Gastrocnemius medialis (tissue), 4 donors: ENCODE measurements around the gene ERRFI1.

Source experiments
- POLR2A ChIP-seq, 2 donors: fragments of 450-650 bp; IDR thresholded peaks; one replicate each; pipeline ENCODE4 v1.6.1; 2017; ENCODE audit warnings: antibody characterized with exemption in 2 of 2, mild to moderate bottlenecking in 2 of 2, moderate library complexity in 2 of 2
- TF ChIP-seq, protein P1 (sequence below), 5 experiments: fragments of 450-650 bp in 3 of 5; fragments of 200-600 bp in 2 of 5; sonication (generic) in 2 of 5; IDR thresholded peaks in 4 of 5; conservative IDR thresholded peaks in 1 of 5; 1 replicate in 4 of 5; 2 replicates in 1 of 5; pipeline ENCODE4 v1.5.1; 2016 to 2019; ENCODE audit warnings: antibody characterized with exemption in 5 of 5, mild to moderate bottlenecking in 3 of 5, moderate library complexity in 3 of 5

DNA sequence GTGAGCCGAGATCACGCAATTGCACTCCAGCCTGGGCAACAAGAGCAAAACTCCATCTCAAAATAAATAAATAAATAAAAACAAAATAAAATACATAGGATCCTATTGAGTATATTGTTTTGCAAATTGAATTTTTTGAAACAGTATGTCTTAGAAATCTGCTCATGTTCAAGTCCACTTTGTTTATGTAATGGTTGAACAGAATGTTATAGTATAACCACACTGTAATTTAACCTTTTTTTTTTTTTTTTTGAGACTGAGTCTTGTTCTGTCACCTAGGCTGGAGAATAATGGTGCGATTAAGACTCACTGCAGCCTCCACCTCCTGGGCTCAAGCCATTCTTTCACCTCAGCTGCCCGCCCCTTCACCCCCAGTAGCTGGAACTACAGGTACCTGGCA, 33.2 kb downstream of the ERRFI1 start:
- TF ChIP-seq, protein P1, sequence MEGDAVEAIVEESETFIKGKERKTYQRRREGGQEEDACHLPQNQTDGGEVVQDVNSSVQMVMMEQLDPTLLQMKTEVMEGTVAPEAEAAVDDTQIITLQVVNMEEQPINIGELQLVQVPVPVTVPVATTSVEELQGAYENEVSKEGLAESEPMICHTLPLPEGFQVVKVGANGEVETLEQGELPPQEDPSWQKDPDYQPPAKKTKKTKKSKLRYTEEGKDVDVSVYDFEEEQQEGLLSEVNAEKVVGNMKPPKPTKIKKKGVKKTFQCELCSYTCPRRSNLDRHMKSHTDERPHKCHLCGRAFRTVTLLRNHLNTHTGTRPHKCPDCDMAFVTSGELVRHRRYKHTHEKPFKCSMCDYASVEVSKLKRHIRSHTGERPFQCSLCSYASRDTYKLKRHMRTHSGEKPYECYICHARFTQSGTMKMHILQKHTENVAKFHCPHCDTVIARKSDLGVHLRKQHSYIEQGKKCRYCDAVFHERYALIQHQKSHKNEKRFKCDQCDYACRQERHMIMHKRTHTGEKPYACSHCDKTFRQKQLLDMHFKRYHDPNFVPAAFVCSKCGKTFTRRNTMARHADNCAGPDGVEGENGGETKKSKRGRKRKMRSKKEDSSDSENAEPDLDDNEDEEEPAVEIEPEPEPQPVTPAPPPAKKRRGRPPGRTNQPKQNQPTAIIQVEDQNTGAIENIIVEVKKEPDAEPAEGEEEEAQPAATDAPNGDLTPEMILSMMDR (IDR thresholded peaks at IDR 0.05 in 4 of 5, conservative IDR thresholded peaks at IDR 0.05 in 1 of 5): no peak
- no peak for TF ChIP-seq POLR2A (IDR thresholded peaks at IDR 0.05)
